H7 (cell line): ENCODE results near the gene ATP13A3. TPM values are rescaled to one million over a fixed set of nuclear protein-coding genes. Genes with fewer than 3 reads are reported as not detected.

ENCODE experiments used
- DNase-seq: peaks from one replicate; pipeline ENCODE4 v3.0.0; 2012
- H3K27me3 ChIP-seq: 2 replicates; pipeline ENCODE4 v1.6.0; 2011; ENCODE audit warnings: mild to moderate bottlenecking, low read length; ENCODE audit not compliant: control insufficient read depth, insufficient read depth
- H3K36me3 ChIP-seq: replicated peaks from 2 replicates; pipeline ENCODE4 v1.5.1; 2011; ENCODE audit warnings: low read length; ENCODE audit not compliant: control insufficient read depth, insufficient read depth
- H3K4me3 ChIP-seq: 2 replicates; pipeline ENCODE4 v1.5.1; 2011; ENCODE audit warnings: low read depth, mild to moderate bottlenecking, control low read depth, low read length, moderate library complexity; ENCODE audit not compliant: insufficient read depth
- total RNA-seq: library from RNA; depleted of rRNA; stranded (reverse); fragments of >200 nt; shearing (Covaris generic); gene quantifications from 2 replicates; pipeline ENCODE4 v1.2.3, GENCODE V29; 2014

Gene ATP13A3
- total RNA-seq, 1 experiment from 2014 or later, result 46.5 TPM

DNA sequence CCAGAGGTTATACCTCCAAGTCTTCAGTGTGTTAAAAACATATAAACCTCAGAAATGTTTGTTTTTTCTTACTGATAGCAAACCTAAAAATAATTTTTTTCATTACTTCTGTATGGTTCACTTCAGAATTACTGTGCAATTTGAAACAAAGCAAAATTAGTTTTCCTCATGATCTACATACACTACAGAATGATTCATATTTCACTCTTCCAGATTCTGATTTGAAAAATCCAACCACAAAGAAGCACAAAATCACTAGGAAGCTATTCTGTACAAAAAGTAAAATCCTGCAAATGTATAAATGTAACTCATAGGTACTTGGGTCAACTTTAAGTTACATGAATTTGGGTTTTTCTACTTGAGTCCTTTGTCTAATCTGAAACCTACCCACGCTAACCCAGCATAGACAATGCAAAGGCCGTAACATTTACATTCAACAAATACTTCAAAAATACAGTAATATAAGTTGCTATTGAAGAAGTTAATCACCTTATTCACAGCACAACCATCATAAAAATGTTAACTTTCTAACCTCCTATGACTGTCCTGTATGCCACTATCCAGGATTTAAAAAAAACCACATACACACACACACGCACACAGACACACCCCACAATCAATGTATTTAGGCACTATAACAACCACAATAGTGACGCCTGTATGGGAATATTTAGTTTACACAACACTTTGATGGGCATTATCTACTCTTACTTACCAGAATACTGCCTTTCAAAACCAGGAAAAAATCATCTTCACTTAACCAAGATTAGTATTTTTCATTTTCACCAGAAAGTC is 11.5 kb downstream of the ATP13A3 start:
- no peak for DNase-seq
- H3K4me3 ChIP-seq, result no peak overlapping the region
- H3K27me3 ChIP-seq, result no peaks in the 10 kb centered on the region
- H3K36me3 ChIP-seq, result no peaks in the 10 kb centered on the region

DNA sequence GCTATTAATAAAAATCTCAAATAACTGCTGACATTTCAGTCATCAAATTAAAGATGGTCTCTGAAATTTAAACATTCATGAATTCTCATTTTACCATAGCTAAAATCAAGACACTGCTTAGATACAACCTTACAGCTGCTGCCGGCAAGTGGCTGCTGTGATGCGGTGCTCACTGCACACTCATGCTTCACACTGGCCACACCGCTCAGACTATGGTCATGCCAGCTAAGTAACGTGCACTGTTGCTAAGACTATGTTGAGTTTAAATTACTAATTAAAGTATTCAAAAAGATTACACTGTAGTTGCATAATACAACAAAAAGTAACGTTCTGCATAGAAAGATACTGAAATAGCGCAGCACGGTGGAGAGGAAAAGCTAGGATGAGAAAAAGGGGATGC is 12.1 kb downstream of the ATP13A3 start:
- DNase-seq, result no peak
- H3K4me3 ChIP-seq, result no peak overlapping the region
- no peaks in the 10 kb centered on the region for H3K36me3 ChIP-seq
- no peaks in the 10 kb centered on the region for H3K27me3 ChIP-seq

DNA sequence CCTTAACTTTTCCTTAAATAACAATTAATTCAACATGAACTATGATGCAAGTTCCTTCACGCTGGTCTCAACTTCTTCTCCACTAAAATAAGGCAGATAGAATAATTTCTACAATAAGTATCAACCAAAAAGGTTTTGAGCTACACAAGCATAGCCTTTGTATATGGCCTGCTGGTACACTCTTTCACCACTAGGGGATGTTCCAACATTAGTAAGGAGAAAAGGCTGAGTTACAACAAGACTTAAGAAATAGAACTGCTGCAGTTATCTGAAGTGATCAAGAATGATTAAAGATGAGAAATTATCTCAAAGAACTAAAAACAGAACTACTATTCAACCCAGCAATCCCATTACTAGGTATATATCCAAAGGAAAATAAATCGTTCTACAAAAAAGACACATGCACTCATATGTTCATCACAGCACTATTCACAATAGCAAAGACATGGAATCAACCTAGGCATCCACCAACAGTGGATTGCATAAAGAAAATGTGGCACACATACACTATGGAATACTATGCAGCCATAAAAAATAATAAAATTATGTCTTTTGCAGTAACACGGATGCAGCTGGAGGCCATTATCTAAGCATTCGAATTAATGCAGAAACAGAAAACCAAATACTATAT is 14.4 kb downstream of the ATP13A3 start:
- H3K36me3 ChIP-seq, result no peaks in the 10 kb centered on the region
- no peaks in the 10 kb centered on the region for H3K27me3 ChIP-seq
- no peak overlapping the region for H3K4me3 ChIP-seq
- no peak for DNase-seq

DNA sequence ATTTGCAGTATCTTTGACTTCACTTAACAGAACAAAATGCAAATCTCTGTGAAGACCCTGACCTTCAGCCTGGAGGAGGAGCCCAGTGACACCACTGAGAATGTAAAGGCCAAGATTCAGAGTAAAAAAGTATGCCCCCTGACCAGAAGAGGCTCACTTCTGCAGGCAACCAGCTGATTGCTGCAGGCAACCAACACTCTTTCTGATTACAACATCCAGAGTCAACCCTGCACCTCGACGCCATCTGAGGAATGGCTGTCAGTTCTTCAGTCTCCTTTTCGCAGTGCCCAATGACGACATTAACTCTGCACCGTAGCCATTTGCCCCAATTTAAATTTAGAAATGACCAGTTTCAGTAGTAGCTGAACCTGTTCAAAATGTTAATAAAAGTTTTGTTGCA is 14.9 kb downstream of the ATP13A3 start:
- no peak for DNase-seq
- no peak overlapping the region for H3K4me3 ChIP-seq
- no peaks in the 10 kb centered on the region for H3K36me3 ChIP-seq
- no peaks in the 10 kb centered on the region for H3K27me3 ChIP-seq

DNA sequence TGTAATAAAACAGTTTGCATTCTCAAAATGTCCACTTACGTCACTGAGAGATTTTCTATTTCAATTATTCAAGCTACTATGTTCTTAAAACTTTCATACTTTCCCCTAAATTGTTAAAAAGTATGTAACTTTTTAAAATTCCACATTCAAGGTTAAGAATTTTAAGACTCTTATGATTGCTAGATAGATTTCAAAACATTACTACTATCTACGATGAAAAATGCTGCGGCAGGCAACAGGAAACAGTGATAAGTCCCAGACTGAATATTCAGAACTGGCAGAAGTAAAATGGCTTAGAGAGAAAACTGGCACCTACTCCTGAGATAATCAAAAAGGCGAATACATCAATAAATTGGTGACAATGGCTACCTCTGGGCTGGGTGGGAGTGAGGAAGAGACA is 16.2 kb downstream of the ATP13A3 start:
- no peak for DNase-seq
- no peaks in the 10 kb centered on the region for H3K27me3 ChIP-seq
- no peak overlapping the region for H3K4me3 ChIP-seq
- H3K36me3 ChIP-seq, result no peaks in the 10 kb centered on the region

DNA sequence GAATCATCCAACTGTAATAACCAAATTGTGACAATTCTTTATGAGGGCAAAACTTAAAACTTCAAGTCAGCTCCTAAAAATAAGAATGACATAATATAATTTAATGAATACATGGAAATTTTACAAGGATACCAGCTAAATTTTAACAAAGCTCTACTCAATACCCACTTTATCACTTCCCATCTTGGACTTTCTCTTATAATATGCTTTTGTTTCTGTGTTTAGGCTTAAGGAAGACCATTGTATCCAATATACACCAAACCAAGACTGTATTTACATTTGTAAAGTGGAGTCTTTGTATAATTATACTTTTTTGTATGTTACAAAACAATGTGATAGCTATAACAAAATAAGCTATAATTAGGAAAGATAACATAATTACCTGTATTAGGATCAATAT is 16.8 kb downstream of the ATP13A3 start:
- no peak overlapping the region for H3K4me3 ChIP-seq
- H3K27me3 ChIP-seq, result no peaks in the 10 kb centered on the region
- DNase-seq, result no peak
- no peaks in the 10 kb centered on the region for H3K36me3 ChIP-seq

DNA sequence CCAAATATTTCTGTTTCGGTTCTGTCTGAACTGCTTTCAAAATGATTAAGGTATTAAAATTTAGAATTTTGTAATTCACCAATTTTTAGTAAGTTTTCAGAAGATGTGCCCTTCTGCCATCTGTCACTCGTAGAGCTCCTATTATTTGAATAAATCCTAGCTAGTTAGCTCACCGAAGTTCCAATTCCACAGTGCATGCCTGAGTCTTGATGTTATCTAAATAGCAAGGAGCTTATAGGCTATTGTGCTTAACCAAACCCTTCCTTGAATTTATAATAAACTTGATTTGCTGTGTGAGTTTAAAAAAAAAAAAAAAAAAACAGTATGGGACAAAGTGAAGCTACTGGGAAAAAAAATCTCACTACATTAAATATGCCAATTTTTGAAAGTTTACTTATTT is 18.7 kb downstream of the ATP13A3 start:
- Histone ChIP-seq H3K27me3 (no peaks in the 10 kb centered on the region), H3K36me3 (no peaks in the 10 kb centered on the region), H3K4me3 (no peak overlapping the region)
- DNase-seq, result no peak

DNA sequence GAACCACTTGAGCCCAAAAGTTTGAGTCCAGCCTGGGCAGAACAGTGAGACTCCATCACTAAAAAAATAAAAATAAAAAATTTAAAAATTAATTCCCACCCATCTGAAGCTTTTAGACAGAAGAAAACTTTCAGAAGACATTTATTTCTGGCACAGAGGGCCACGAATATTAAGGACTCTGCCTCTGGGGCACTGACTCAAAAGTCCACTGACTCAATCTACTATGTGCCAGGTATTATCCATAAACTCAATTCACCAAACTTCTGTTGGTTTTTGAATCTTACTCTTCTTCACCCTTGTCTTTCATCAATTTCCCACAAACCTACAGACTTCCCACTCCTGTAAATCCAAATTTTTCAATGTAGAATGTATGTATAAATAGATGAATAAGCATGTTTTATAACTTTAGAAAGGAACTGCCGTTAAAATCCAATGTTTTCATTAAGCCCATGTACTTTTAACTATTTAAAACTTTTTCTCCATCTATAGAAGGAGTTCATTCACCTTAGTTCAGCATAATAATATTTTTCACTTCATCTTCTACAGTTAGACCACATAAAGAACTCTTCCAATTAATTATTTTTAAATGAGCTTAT is 19.9 kb downstream of the ATP13A3 start:
- no peak for DNase-seq
- no peaks in the 10 kb centered on the region for H3K36me3 ChIP-seq

DNA sequence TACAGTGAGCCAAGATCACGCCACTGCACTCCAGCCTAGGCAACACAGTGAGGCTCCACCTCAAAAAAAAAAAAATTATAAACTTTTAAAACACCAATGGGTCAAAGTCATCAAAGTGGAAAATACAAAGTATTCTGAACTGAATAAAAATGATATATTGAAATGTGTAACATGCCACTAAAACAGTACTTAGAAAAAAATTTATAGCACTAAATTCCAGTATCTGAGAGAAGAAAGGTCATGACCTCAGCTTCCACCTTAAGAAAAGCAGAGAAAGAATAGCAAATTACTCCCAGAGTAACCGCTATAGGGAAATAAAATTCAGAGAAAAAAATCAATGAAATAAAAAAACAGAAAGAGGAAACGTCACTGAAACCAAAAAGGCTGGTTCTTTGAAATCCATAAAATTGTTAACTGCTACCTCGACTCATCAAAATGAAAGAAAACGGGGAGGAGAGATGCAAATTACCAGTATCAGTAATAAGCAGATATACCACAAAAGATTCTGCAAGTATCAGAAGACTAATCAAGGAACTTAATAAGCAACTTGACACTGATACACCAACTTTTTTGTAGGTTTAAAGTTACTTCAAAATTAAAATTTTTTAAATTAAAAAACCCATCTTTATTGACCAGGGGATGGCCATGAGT is 20.8 kb downstream of the ATP13A3 start:
- no peak overlapping the region for H3K4me3 ChIP-seq
- H3K36me3 ChIP-seq, result no peaks in the 10 kb centered on the region
- no peaks in the 10 kb centered on the region for H3K27me3 ChIP-seq
- no peak for DNase-seq

More for the DNA sequence above, 19.9 kb downstream of the ATP13A3 start:
- H3K27me3 ChIP-seq, result no peaks in the 10 kb centered on the region
- no peak overlapping the region for H3K4me3 ChIP-seq

DNA sequence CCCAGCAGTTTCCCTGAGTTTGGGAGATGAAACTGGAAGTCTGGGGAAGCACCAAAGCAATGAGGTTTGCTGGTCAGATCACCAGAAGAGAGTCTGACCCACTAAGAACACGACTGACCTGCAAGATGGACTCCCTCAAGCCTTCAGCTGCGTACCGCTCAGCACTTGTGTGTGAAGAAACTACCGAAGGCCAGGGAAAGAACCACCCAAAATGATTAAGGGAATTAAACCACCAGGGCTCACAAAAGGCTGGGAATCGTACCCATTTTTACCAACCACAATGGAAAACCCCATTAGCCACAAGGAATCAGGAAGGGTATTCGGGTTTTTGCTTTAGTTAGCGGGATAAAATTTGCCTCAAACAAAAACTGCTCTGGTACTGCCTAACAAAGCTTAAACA is 21.6 kb downstream of the ATP13A3 start:
- no peak overlapping the region for H3K4me3 ChIP-seq
- H3K36me3 ChIP-seq, result no peaks in the 10 kb centered on the region
- no peak for DNase-seq
- no peaks in the 10 kb centered on the region for H3K27me3 ChIP-seq

DNA sequence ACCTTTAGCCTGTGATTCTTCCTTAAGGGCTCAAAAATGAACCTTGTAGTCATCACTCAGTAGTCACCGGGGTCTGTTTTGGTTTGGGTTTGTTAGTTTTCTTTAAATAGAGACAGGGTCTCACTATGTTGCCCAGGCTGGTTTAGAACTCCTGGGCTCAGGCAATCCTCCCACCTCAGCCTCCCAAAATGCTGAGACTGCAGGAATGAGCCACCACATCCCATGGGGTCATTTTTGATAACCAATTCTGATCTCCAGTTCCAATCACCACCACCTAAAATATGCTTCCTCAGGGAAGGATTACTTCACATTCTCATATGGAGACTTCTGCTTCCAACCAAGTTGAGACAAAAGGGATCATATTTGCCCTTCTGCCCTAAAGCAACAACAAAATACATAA is 22.1 kb downstream of the ATP13A3 start:
- no peaks in the 10 kb centered on the region for H3K36me3 ChIP-seq
- H3K27me3 ChIP-seq, result no peaks in the 10 kb centered on the region
- no peak overlapping the region for H3K4me3 ChIP-seq
- DNase-seq, result no peak

DNA sequence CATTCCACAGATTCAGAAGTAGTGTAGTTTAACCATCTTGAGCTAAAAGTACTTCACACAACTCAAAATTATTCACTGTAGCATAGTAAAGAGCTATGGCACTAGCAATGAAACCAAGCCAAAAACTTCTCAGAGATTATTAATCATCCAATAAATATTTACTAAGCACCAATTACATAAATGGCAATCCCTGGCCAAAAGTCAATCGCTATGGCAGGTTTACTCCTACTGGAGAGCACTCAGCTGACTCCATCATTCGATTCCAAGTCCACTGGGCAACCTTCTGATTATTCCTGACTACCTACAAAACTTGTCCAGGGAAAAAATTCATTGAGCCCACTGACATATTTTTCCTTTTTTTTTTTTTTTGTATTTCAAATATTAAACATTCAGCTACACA is 23.9 kb downstream of the ATP13A3 start:
- no peak for DNase-seq
- no peak overlapping the region for H3K4me3 ChIP-seq
- no peaks in the 10 kb centered on the region for H3K36me3 ChIP-seq
- H3K27me3 ChIP-seq, result no peaks in the 10 kb centered on the region

DNA sequence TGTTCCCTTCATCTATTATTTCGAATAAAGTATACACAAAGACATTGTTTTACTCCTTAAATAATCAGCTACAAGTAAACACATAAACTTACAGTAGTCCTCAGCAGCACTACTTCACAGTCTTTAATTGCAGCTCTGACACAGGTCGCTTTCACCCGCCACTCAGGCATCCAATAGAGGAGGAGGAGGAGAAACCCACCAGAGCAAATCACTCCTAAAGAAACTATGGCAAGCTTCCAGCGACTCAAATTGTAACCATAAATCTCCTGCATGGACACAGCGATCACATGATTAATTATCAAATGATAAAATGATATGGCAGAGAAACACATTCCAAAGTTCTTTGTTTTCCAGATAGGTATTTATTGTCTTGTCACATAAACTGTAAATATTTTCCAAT is 26.2 kb downstream of the ATP13A3 start:
- Histone ChIP-seq H3K27me3 (no peaks in the 10 kb centered on the region), H3K4me3 (no peak overlapping the region), H3K36me3 (no peaks in the 10 kb centered on the region; the same call in 1 of the 2 replicates)
- no peak for DNase-seq

DNA sequence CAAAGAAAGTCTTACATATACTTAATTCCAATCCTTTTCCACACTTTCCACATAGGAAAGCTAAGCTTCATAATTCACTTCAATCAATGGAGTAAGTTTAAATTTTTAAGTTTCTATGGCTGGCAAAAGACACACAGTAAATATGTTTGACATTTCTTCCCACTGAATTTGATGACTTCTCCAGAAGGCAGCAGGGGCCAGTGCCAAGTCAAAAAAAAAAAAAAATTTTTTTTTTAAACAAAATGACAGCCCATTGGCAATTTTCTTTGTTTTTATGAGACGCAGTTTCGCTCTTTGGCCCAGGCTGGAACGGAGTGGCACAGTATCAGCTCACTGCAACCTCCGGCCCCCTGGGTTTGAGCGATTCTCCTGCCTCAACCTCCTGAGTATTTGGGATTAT is 28.7 kb downstream of the ATP13A3 start:
- Histone ChIP-seq H3K27me3 (no peaks in the 10 kb centered on the region), H3K36me3 (peaks cover 2% of the 10 kb centered on the region), H3K4me3 (no peak overlapping the region)
- DNase-seq, result no peak

DNA sequence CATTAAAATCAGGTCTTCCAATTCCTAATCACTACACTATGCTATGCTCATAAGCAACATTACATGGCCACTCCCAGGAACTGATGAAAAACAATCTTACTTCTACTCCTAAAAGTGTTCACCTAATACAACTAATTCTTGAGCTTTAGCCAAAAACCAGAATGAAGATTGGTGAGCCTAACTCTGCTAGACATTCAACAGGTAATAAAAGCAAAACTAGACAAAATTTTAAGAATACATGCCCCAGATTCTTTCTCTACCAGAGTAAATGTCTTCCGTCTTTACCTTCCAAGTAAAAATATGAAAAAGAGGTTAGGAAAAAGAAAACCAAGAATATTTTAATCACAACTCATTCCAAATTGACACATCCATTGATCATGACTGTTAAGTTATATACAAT is 31.3 kb downstream of the ATP13A3 start:
- Histone ChIP-seq H3K4me3 (no peak overlapping the region), H3K27me3 (no peaks in the 10 kb centered on the region), H3K36me3 (peaks cover 7% of the 10 kb centered on the region)
- no peak for DNase-seq
